OCI-LY1 (cell line): Measurements from ENCODE around the gene MSRB3.
A peak's percentile ranks its signal among the peaks of the same experiment; 100 is the strongest.

Experiments used
- H2AFZ ChIP-seq: fragments of 200-600 bp; sonication (generic), shearing (Covaris generic); 2 replicates; pipeline ENCODE4 v1.6.0; 2014; ENCODE audit warnings: antibody characterized with exemption, mild to moderate bottlenecking, low read length
- H3F3A ChIP-seq: fragments of 200-600 bp; sonication (generic), shearing (Covaris generic); 2 replicates; pipeline ENCODE4 v1.6.0; 2014; ENCODE audit warnings: mild to moderate bottlenecking, antibody characterized with exemption, low read length, moderate library complexity; ENCODE audit not compliant: insufficient read depth
- H3K27ac ChIP-seq: fragments of 200-600 bp; sonication (generic); 2 replicates; pipeline ENCODE4 v1.5.1; 2014; ENCODE audit warnings: low read length, mixed run types, mild to moderate bottlenecking, low read depth; ENCODE audit not compliant: poor library complexity, severe bottlenecking
- H3K27me3 ChIP-seq: fragments of 200-600 bp; sonication (generic); 2 replicates; pipeline ENCODE4 v1.6.0; 2014; ENCODE audit warnings: antibody characterized with exemption, mild to moderate bottlenecking, low read length, moderate library complexity; ENCODE audit not compliant: insufficient read depth
- H3K36me3 ChIP-seq: fragments of 200-600 bp; sonication (generic); 2 replicates; pipeline ENCODE4 v1.6.1; 2014; ENCODE audit warnings: mild to moderate bottlenecking, antibody characterized with exemption, low read length, moderate library complexity, mixed read lengths; ENCODE audit not compliant: insufficient read depth
- H3K4me1 ChIP-seq: fragments of 200-600 bp; sonication (generic); 2 replicates; pipeline ENCODE4 v1.5.1; 2014; ENCODE audit warnings: mild to moderate bottlenecking, low read length, moderate library complexity; ENCODE audit not compliant: insufficient read depth, severe bottlenecking
- H3K4me2 ChIP-seq: fragments of 200-600 bp; sonication (generic), shearing (Covaris generic); 2 replicates; pipeline ENCODE4 v1.6.1; 2014; ENCODE audit warnings: low read length
- H3K4me3 ChIP-seq: fragments of 200-600 bp; sonication (generic); 2 replicates; pipeline ENCODE4 v1.5.1; 2014; ENCODE audit warnings: low read length, low read depth, mild to moderate bottlenecking, mixed read lengths; ENCODE audit not compliant: poor library complexity, severe bottlenecking
- H3K79me2 ChIP-seq: fragments of 200-600 bp; shearing (Covaris generic); 2 replicates; pipeline ENCODE4 v1.6.1; 2016; ENCODE audit warnings: mixed run types, low read length, mixed read lengths; ENCODE audit not compliant: insufficient read depth
- H3K9ac ChIP-seq: fragments of 200-600 bp; sonication (generic), shearing (Covaris generic); 2 replicates; pipeline ENCODE4 v1.6.1; 2014; ENCODE audit warnings: mild to moderate bottlenecking, low read length, mixed read lengths
- H3K9me2 ChIP-seq: fragments of 200-600 bp; sonication (generic), shearing (Covaris generic); 2 replicates; pipeline ENCODE4 v1.6.1; 2014; ENCODE audit warnings: low read depth, mild to moderate bottlenecking, low read length, mixed read lengths
- H3K9me3 ChIP-seq: fragments of 200-600 bp; shearing (Covaris generic); 2 replicates; pipeline ENCODE4 v1.6.1; 2014; ENCODE audit warnings: low read length, mixed read lengths
- H4K20me1 ChIP-seq: fragments of 200-600 bp; sonication (generic), shearing (Covaris generic); 2 replicates; pipeline ENCODE4 v1.6.0; 2016; ENCODE audit warnings: mild to moderate bottlenecking, low read length; ENCODE audit not compliant: insufficient read depth
- EZH2 ChIP-seq: fragments of 200-600 bp; sonication (generic), shearing (Covaris generic); IDR thresholded peaks from 2 replicates; pipeline ENCODE4 v1.8.0; 2017; ENCODE audit warnings: borderline replicate concordance, mixed run types, mild to moderate bottlenecking, antibody characterized with exemption, low read length, moderate library complexity, mixed read lengths
- TF ChIP-seq, protein P1 (sequence below): fragments of 200-600 bp; sonication (generic), shearing (Covaris generic); IDR thresholded peaks from 2 replicates; pipeline ENCODE4 v1.5.1; 2017; ENCODE audit warnings: mild to moderate bottlenecking, antibody characterized with exemption, low read length, moderate library complexity, mixed read lengths

The MSRB3 gene

DNA sequence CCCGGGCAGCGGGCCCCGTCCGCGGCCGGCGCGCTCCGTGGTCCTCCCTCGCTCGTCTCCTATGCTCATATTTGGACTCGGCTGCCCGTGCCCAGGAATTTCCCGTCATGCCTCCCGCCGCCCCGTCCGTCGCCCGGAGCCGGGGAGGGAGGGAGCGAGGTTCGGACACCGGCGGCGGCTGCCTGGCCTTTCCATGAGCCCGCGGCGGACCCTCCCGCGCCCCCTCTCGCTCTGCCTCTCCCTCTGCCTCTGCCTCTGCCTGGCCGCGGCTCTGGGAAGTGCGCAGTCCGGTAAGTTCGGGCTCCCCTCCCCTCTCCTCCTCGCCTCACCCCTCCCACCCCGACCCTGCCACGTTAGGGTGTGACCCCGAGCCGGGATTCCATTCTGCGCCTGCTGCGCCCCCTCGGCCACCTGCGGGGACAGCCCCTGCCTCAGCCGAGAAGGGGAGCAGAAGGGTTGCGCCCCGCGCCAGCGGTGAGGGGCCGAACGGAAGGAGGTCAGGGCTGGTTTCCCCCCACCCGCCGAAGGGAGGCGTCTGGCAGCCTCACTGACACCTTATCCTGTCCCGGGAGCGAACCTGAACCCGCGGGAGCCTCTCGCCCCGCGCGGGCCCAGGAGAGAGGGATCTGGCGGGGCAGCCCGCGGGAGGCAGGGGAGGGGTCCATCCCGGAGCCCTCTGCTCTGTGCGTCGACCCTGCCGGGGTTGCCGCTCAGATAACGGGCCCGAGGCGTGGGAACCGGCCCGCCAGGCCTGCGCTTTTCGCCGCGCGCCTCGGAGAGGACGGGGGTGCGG, at the start of gene MSRB3:
Gene MSRB3, plus strand, starts transcription at position 108 of the 793 bp plus-strand sequence. CDS start 29,897 bp downstream, outside the sequence.
- Histone ChIP-seq H4K20me1 (no peaks in the 10 kb centered on the region), H3K9me2 (no peaks in the 10 kb centered on the region), H3K79me2 (no peaks in the 10 kb centered on the region), H2AFZ (no peak within 1 kb of the TSS), H3K9me3 (no peaks in the 10 kb centered on the region), H3K4me2 (peak within 1 kb of the TSS; percentile 47), H3K27ac (no peak within 1 kb of the TSS), H3K4me3 (peak within 1 kb of the TSS; percentile 41), H3K27me3 (peaks cover 3% of the 10 kb centered on the region; the same call in 1 of the 2 replicates), H3K36me3 (no peaks in the 10 kb centered on the region), H3K9ac (no peak within 1 kb of the TSS), H3F3A (no peaks in the 10 kb centered on the region), H3K4me1 (no peaks in the 10 kb centered on the region)
- no peak for TF ChIP-seq EZH2
- TF ChIP-seq, protein P1, sequence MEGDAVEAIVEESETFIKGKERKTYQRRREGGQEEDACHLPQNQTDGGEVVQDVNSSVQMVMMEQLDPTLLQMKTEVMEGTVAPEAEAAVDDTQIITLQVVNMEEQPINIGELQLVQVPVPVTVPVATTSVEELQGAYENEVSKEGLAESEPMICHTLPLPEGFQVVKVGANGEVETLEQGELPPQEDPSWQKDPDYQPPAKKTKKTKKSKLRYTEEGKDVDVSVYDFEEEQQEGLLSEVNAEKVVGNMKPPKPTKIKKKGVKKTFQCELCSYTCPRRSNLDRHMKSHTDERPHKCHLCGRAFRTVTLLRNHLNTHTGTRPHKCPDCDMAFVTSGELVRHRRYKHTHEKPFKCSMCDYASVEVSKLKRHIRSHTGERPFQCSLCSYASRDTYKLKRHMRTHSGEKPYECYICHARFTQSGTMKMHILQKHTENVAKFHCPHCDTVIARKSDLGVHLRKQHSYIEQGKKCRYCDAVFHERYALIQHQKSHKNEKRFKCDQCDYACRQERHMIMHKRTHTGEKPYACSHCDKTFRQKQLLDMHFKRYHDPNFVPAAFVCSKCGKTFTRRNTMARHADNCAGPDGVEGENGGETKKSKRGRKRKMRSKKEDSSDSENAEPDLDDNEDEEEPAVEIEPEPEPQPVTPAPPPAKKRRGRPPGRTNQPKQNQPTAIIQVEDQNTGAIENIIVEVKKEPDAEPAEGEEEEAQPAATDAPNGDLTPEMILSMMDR = no peak

DNA sequence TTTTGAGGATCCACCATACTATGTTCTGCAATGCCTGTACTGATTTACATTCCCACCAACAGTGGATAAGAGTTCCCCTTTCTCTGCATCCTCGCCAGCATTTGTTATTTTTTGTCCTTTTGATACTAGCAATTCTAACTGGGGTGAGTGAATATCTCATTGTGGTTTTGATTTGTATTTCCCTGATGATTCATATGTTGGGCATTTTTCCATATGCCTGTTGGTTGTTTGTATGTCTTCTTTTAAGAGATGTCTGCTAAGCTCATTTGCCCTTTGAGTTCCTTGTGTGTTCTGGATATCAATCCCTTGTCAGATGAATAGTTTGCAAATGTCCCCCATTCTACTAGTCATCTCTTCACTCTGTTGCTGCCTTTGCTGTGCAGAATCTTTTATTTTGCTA, 49.0 kb upstream of the MSRB3 start:
- Histone ChIP-seq H3K4me2 (no peak overlapping the region), H3K4me3 (no peak overlapping the region), H3K9ac (no peak overlapping the region), H3K27ac (no peak overlapping the region), H3K4me1 (no peaks in the 10 kb centered on the region), H3K27me3 (no peaks in the 10 kb centered on the region), H3F3A (no peaks in the 10 kb centered on the region), H2AFZ (no peak overlapping the region), H3K9me3 (0 out of 2 replicates have a peak, but pooled peaks cover 5% of the 10 kb centered on the region), H4K20me1 (no peaks in the 10 kb centered on the region), H3K79me2 (no peaks in the 10 kb centered on the region), H3K36me3 (peaks cover 35% of the 10 kb centered on the region), H3K9me2 (no peaks in the 10 kb centered on the region)
- TF ChIP-seq, protein P1 = no peak
- TF ChIP-seq EZH2 = no peak

DNA sequence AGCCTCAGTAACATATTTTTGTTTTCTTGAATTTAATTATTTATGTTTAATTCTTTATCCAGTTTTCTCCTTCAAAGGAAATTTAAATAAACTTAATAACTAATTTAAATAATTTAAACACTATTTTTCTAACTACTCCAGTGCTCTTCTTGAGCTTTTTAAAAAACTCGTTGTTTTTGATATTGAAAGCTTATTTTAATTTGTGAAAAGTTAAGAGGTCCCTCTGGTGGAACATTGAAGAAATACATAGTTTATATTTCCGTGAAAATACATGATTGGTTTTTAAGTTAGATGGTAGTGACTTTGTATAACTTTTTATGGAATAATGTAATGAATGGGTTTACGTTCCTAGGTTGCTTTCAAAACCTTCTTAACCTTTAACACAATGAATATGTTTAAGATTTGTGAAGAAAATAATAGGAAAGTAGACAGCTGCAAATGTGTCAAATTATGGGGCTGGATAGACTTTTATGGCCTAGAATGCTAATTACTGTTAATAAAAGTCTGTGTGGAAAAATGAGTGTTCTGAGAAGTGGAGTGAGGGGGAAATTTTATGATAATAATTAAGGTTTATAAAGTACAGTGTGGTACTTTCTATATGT, 45.9 kb upstream of the MSRB3 start:
- Histone ChIP-seq H3K36me3 (peaks cover 24% of the 10 kb centered on the region), H3K4me1 (no peaks in the 10 kb centered on the region), H3K9me2 (no peaks in the 10 kb centered on the region), H4K20me1 (no peaks in the 10 kb centered on the region), H3K4me2 (no peak overlapping the region), H3K27me3 (no peaks in the 10 kb centered on the region), H2AFZ (no peak overlapping the region), H3K9ac (no peak overlapping the region), H3F3A (no peaks in the 10 kb centered on the region), H3K9me3 (0 out of 2 replicates have a peak, but pooled peaks cover 5% of the 10 kb centered on the region), H3K4me3 (no peak overlapping the region), H3K79me2 (0 out of 2 replicates have a peak, but pooled peaks cover 8% of the 10 kb centered on the region), H3K27ac (no peak overlapping the region)
- TF ChIP-seq, protein P1 = peak; percentile 44
- TF ChIP-seq EZH2 = no peak
